ENCODE measurements around the gene FHOD1.

DNA sequence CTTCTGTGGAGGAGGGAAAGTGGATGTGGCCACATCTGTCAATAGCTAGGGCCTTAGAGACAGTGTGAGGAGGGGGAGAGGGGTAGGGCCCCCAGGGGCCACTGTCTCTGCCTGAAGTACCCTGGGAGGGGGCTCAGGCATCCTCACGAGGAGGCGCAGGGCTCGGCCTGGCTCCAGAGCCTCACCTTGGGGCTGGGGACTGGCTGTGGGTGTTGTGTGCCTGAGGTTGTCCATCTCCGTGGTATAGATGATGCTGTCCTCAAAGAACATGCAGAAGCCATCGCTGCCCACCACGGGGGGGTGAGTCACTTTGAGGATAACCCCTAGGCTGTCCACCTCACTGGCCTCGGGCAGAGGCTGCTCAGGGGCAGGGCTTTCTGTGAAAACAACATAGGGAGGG is 44.2 kb upstream of the FHOD1 start:
- TF ChIP-seq, protein P1, sequence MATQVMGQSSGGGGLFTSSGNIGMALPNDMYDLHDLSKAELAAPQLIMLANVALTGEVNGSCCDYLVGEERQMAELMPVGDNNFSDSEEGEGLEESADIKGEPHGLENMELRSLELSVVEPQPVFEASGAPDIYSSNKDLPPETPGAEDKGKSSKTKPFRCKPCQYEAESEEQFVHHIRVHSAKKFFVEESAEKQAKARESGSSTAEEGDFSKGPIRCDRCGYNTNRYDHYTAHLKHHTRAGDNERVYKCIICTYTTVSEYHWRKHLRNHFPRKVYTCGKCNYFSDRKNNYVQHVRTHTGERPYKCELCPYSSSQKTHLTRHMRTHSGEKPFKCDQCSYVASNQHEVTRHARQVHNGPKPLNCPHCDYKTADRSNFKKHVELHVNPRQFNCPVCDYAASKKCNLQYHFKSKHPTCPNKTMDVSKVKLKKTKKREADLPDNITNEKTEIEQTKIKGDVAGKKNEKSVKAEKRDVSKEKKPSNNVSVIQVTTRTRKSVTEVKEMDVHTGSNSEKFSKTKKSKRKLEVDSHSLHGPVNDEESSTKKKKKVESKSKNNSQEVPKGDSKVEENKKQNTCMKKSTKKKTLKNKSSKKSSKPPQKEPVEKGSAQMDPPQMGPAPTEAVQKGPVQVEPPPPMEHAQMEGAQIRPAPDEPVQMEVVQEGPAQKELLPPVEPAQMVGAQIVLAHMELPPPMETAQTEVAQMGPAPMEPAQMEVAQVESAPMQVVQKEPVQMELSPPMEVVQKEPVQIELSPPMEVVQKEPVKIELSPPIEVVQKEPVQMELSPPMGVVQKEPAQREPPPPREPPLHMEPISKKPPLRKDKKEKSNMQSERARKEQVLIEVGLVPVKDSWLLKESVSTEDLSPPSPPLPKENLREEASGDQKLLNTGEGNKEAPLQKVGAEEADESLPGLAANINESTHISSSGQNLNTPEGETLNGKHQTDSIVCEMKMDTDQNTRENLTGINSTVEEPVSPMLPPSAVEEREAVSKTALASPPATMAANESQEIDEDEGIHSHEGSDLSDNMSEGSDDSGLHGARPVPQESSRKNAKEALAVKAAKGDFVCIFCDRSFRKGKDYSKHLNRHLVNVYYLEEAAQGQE (IDR thresholded peaks at IDR 0.05), result no peak
- no peak for TF ChIP-seq HOXA7 (CRISPR knock-in tag; IDR thresholded peaks at IDR 0.05)
- TF ChIP-seq CTCF (IDR thresholded peaks at IDR 0.05), result no peak
- no peak for TF ChIP-seq SMC3 (IDR thresholded peaks at IDR 0.05)
- TF ChIP-seq POLR2AphosphoS2 (conservative IDR thresholded peaks at IDR 0.05; ENCODE audit: low read length), result no peak
- TF ChIP-seq KDM1A (IDR thresholded peaks at IDR 0.05; ENCODE audit: low read depth), result no peak
- no peak for TF ChIP-seq EP300 (IDR thresholded peaks at IDR 0.05)
